Activated naive CD8-positive, alpha-beta T cell treated with anti-CD3 and anti-CD28 coated beads, Interleukin-2, amount 50 U/mL, for 16 hours (primary cell): Measurements from ENCODE around the gene RPSA.
"Not testable (repeated sequence)": the region's sequence is repeated elsewhere in the genome, so short reads cannot be mapped to it uniquely, and the experiment has no call there.

Experiments
- DNase-seq: peaks from one replicate; pipeline ENCODE4 v3.0.0-alpha.2; 2020; ENCODE audit warnings: low read depth, low spot score

Gene RPSA

DNA sequence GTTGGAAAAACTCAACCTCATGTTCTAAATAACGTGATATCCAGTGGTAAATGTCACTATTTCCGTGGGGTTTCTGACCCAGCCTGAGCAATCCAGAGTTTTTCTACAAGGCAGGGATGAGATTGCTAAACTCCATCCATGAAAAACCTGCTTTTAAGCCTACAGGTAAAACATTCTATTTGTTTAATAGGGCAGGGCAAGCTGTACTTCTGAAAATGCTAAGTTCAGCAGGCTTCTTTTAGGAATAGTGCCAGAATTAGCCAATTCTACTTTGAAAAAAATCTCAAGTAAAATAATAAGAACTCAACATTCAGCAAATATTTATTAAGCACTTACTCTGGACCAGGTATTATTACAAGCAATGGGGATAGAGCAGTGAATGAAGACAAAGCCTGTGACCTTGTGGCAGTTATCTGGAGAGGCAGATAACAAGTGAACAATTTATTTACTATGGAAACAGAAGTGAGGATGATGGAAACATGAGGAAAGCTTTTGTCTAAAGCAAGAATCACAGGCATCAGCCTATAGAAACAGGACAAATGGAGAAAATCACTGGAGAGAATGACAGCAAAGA is 13.3 kb downstream of the RPSA start:
- no peak for DNase-seq

DNA sequence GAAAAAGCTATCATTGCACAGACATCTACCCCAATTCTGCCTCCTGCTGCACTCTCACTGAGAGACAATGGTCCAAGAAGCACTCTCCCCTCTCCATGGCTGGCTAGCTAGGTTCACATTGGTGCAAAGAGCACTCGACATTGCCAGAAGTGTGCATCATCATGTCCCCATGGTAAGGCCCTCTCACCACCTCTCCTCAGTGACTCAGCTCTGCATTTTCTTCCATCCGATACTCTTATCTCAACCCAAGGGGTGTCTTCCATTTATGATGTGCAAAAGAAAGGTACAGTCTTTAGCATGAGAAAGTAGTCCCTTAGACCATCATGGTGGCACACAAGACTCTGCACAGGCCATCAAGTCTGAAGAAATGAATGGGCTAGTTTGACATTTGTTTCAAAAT is 14.0 kb downstream of the RPSA start:
- no peak for DNase-seq

DNA sequence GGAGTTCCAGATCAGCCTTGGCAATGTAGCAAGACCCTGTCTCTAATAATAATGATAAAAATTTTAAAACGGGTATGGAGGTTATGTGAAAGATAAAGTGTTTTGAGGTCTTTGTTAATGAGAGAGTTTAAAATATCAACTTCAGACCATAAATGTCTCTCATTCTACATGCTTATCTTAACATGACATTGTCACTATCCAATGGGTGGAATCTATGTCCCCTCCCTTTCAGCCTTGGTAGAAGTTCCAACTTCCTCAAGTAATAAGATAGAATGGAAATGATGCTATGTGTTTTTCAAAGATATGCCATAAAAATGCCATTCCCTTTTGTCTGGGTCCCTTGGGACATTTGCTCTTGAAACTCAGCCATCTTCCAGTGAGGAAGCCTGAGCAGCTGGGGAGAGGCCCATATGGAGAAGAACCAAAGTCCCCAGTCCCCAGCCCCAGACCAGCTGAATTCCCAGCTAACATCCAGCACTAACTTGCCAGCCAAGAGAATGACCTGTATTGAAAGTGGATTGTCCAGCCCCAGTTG is 17.0 kb downstream of the RPSA start:
- no peak for DNase-seq

DNA sequence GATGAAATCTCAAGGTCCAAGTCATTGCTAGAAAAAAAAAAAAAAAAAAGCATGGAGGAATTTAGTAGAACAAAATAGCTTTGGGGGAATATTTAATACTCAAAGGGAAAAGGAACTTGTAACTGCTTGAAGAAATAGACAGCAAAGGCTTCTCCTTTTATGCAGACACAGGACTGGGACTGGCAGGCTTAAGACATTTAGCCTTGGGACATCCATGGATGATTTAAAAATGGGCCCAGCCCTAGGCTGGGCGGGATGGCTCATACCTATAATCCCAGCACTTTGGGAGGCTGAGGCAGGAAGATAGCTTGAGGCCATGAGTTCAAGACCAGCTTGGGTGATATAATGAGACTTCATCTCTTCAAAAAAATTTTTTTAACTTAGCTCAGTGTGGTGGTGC is 19.8 kb downstream of the RPSA start:
- no peak for DNase-seq

DNA sequence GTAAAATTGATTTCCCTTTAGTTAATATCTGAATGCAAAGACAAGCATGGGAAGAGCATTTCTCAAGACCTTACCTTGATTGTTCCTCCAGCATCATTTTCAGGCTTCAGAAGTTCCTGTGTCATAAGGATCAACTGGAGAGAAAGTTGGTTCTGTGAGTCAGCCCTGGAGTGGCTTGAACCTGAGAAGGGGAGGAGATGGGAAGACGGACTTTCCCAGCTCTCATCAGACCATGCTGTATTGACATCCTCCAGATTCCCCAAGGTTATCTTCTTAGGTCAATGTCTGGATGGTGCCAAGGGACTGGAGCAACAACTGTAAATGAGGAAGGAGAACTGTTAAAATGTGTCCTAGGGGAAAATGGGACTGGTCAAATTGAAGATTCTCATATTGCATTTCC is 21.0 kb downstream of the RPSA start:
- DNase-seq = no peak

DNA sequence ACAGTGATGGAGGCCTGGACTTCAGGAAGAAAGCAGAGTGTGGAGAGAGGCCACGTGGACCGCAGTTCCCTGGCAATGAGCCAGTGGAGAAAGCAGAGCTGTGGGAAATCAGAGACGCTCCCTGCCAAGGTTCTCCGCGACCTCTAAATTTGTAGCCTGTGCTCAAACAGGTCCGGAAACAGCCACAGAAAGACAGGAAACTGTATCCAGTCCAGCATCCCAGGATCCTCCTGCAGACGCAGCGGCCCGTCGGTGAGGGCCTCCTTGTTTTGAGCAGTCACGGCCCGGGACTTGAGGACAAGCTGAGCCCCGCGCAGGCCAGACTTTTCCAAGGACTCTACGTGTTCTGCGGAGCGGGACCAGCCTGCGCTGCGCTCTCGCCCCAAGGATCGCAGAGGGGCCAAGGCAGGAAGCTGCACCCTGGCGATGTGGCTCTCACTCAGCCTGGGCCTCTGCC is 22.3 kb downstream of the RPSA start:
- no peak for DNase-seq

DNA sequence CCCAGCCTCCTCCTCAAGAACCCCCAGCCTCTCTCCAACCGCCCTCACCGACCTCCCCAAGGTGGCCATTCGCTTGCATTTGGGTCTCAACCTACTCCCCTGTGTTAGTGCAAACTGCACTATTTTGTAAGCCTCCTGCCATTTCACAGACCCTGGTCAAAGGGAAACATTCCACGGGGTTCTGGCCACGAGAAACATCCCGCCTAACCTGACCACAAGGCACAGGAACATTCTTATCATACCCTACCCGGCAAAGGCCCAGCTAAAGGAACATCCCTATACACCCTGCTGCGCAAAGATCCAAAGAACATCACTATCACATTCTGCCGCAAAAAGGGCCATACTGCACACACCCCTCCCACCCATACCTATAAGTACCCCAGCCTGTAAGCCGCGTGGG is 22.9 kb downstream of the RPSA start:
- DNase-seq = no peak

DNA sequence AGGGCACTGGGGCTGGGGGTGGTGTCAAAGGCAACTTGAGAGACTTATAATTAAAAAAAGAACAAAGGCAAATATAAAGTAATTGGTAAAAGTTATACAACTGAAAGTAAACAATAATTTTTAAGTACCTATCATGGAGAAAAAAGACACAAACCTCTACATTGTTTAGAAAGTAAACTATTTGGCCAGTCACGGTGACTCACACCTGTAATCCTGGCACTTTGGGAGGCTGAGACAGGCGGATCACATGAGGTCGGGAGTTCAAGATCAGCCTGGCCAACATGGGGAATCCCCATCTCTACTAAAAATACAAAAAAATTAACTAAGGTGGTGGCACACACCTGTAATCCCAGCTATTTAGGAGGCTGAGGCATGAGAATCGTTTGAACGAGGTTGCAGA is 25.8 kb downstream of the RPSA start:
- no peak for DNase-seq

DNA sequence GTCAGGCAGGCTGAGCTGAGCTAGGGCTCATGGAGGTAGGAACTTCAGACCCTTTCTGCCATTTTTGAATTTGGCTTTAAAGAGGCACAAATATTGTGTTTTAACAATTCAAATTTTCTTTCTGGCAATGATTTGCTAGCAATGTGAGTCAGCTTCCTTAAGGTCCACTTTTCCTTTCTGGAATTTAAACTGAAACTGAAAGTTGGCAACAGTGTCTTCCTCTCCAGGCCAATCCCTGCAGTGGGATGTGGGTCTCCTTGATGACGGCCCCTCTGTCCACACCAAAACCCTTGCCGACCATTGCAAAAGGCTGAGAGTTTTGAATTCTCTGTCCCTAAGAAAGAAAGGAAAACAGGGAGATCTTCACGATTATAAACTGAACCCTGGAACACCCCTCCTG is 27.1 kb downstream of the RPSA start:
- no peak for DNase-seq

DNA sequence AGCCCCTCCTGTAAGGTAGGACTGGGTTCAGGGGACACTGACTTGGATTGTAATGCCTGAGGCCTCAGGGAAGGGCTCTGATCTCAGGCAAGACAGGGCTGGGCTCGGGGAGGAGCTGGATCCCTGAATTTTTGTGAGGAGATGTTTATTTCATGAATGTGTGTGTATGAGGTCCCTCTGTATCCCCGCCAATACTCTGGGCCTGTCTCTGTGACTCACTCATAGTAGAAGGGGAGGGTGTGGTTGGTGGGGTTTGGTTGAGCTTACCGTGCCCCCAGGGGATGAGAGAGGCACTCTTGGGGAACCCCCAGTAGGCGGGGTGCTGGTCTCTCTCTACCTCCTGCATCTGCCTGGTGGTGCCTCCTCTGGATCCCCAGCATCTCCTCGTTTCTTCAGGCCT is 28.1 kb downstream of the RPSA start:
- DNase-seq = no peak

DNA sequence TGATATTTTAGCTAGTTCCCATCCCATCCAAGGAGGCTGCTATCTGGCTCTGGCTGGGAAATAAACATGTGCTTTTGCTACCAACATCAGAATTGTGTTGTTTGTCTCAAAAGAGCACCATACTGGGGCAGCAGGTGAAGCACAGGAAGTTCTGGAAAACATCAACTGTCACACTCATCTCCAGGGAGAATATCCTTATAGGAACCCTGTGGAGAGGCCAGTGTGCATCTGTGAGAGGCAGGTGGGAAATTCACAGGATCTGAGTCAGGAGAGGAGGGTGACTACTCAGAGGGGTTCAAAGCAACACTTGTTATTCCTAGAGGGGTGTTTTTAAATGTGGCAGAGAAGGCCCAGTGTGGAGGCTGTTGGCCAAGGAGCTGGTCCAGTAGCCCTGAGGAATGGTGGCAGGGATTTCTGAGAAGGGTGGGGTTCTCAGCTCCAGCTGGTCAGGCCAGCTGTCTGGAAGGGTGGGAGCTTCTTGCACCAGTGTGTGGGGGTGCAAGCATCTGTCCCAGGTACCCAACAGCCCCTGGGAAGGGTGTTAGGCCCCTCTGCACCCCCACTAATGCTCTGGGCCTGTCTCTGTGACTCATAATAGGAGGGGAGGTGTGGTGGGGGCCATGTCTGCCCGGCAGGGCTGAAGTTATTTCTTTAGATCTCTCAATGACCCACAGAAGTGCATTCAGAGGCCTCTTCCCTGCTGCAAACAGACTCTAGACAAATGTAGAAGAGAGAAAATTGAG is 28.7 kb downstream of the RPSA start:
- no peak for DNase-seq

DNA sequence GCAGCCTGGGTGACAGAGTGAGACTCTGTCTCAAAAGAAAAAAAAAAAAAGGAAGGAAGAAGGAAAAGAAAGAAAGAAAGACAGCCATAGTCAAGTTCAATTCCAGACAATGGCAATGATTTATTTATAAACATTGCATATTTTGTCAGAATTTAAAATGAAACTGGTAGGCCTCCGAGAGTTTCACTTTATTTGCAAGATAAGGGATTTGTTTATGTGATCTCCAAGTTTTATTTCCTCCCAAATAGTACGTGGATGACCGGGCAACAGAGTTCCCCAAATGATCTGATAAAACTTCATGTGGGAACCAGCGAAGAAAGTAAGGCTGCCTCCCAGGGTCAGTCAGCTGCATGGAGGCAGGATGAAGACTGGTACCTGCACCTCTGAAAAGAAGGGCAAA is 32.4 kb downstream of the RPSA start:
- no peak for DNase-seq

DNA sequence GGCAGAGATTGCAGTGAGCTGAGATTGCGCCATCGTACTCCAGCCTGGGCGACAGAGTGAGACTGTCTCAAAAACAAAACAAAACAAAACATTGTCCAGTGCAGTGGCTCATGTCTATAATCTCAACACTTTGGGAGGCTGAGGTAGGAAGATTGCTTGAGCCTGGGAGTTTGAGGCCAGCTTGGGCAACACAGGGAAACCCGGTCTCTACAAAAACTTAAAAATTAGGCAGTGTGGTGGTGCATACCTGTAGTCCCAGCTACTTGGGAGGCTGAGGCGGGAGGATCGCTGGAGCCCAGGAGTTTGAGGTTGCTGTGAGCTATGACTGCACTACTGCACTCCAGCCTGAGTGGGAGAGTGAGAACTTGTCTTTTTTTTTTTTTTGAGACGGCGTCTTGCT is 33.8 kb downstream of the RPSA start:
- no peak for DNase-seq

DNA sequence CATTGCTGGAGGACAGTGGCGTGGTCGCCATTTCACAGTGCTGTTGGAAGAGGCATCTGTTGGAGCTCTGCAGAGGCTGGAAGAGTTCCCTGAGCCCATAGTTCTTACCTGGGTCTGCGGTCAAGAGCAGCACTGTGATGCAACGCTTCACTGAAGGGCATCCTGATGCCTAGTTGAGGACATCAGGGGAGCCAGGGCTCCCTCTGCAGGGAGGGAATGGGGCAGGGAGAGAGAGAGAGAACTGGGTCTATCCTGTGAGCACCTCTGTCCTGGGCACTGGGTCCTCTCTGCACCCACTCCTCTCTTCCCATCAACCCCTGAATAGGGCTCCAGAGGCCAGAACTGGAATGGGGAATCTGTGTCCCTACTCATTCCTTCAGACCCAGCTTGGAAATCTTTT is 37.0 kb downstream of the RPSA start:
- no peak for DNase-seq

DNA sequence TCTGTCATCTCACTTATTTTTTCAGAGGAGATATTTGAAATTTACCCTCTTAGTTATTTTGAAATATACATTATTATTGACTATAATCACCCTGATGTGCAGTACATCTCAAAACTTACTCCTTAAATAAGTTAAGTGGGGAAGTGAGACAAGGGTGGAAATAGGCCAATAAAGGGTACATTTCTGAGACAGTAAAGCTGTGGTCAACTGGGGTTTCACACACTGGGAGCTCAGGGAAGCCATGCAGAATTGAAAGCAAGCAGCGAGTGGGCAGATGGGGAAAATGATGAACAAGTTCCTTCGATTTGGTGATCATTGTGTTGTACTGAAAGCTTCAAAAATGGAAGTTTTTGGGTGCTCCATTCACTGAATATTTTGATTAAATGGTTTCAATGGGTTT is 39.4 kb downstream of the RPSA start:
- DNase-seq = no peak

DNA sequence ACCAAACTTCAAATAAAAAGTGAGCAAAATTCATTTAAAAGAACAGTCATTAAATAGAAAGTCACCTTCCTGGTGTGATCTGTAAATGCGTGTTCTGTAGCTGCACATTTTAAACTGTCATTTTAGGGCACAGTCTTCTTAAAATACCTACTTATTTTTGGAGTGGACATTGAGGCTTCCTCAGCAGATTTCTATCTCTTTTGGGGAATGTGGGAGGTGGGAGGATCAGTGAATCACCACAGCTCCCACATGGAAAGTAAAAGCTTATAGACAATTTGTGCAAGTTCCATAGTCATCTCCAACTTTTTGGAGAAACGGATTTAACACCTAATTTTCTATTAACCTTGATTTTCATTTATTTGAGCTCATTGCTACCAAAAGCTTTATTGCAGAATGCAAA is 39.9 kb downstream of the RPSA start:
- DNase-seq = no peak

DNA sequence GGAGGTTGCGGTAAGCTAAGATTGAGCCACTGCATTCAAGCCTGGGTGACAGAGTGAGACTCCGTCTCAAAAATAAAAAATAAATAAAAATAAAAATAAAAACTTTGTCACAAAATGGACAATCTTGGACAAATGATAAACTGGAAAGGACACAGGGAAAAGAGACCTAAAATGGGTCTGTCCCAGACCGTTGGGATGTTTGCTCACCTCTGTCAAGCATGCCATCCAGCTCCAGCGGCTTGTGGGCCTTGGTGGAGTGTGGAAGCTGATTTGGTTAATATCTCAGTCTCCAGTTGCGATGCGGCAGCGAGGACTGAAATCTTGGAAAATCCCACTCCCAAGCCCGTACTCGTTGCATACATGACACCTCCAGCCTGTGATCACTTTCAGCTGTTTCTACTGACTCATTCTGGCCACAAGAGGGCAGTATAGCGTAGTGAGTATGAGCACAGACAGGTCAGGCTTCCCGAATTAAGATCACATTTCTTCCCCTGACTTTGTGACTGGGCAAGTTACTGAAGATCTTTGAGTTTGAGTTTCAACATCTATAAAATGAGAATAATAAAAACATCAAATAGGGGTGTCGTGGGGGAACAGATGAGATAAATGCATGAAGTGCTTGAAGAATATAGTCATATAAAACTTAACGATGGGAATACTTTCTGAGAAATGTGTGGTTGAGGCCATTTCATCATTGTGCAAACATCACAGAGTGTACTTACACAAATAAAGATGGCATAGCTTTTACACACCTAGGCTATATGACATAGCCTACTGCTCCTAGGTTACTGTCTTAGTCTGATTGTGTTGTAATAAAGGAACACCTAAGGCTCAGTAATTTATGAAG is 41.3 kb downstream of the RPSA start:
- peak; percentile 14 for DNase-seq

DNA sequence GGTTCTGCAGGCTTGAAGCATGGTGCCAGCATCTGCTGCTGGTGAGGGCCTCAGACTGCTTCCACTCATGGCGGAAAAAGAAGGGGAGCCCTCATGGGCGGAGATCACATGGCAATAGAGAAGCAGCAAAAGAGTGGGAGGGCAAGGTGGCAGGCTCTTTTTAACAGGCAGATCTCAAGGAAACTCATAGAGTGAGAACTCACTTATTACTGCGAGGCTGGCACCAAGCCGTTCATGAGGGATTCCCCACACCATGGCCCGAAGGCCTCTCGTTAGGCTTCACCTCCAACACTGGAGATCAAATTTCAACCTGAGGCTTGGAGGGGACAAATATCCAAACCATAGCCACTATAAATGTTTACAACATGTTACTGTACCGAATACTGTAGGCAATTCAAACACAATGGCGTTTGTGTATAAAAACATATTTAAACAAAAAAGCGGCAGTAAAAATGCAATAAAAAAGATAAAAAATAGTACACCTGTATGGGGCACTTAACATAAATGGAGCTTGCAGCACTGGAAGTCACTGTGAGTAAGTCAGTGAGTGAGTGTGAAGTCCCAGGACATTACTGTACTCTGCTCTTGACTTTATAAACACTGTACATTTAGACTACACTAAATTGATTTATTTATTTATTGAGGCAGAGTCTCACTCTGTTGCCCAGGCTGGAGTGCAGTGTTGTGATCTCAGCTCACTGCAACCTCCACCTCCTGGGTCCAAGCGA is 42.1 kb downstream of the RPSA start:
- DNase-seq = no peak

DNA sequence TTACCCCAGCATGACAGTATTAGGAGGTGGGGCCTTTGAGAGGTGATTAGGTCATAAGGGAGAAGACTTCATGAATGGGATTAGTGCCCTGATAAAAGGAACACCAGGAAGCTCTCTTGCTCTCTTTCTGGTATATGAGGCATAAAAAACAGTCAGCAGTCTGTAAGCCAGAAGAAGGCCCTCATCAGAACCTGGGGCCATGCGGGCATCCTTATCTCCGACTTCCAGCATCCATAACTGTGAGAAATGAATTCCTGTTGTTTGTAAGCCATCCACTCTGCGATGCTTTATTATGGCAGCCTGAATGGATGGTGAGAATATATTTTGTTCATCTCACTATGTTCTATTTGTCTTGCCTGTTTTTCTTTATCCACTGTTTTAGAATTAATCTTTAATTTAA is 43.3 kb downstream of the RPSA start:
- DNase-seq = no peak

DNA sequence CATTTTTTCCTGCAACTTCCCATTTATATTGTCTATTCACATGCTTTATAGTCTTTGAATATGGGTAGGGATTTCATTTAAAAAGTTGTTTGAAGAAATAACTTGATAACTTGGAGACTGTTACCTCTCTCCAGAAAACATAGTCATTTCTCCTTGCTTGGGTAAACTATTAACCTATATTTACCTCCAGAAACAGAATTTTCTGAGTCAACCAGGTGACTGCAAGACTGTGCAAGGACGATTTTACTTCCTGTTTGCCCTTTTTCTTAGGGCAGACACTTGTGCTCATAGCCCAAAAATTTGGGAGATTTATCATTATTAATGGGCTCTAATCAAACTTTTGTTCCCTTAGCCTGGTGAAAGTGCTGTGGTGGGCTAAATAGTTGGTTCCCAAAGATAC is 46.6 kb downstream of the RPSA start:
- DNase-seq = no peak

DNA sequence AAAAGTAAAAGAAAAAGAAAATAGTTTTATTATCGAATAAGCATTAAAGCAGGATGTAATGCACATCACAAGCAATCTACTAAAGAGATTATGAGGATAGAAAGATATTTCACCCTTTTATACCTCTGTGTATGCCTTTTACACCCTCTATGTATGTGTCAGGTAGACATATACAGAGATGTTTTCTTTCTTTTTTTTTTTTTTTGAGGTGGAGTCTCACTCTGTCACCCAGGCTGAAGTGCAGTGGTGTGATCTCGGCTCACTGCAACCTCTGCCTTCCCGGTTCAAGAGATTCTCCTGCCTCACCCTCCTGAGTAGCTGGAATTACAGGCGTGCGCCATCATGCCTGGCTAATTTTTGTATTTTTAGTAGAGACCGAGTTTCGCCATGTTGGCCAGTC is 47.4 kb downstream of the RPSA start:
- not testable (repeated sequence) for DNase-seq
